ENCODE measurements around the gene TTC27.
"Not testable (repeated sequence)": the region's sequence is repeated elsewhere in the genome, so short reads cannot be mapped to it uniquely, and the experiment has no call there.

Gene TTC27

GRCh38 chr2:32721376-32721775, 93.5 kb downstream of the TTC27 start:
- no peak for DNase-seq

GRCh38 chr2:32723467-32724079, 95.7 kb downstream of the TTC27 start:
- DNase-seq = no peak

- DNase-seq = not testable (repeated sequence)
Measured at GRCh38 chr2:32726678-32727077, 98.8 kb downstream of the TTC27 start.

GRCh38 chr2:32727157-32727556, 99.3 kb downstream of the TTC27 start:
- DNase-seq = no peak

GRCh38 chr2:32730958-32731357, 103.1 kb downstream of the TTC27 start:
- not testable (repeated sequence) for DNase-seq

- no peak for DNase-seq
Measured at GRCh38 chr2:32732120-32732519, 104.3 kb downstream of the TTC27 start.

- no peak for DNase-seq
Measured at GRCh38 chr2:32732912-32733472, 105.1 kb downstream of the TTC27 start.

GRCh38 chr2:32735348-32735747, 107.5 kb downstream of the TTC27 start:
- DNase-seq = no peak

GRCh38 chr2:32738939-32739338, 111.1 kb downstream of the TTC27 start:
- no peak for DNase-seq

GRCh38 chr2:32739664-32740063, 111.8 kb downstream of the TTC27 start:
- no peak for DNase-seq

GRCh38 chr2:32741575-32741974, 113.7 kb downstream of the TTC27 start:
- DNase-seq = no peak

GRCh38 chr2:32742376-32742775, 114.5 kb downstream of the TTC27 start:
- no peak for DNase-seq

GRCh38 chr2:32743480-32744236, 115.8 kb downstream of the TTC27 start:
- DNase-seq = no peak

- no peak for DNase-seq
Measured at GRCh38 chr2:32745191-32745590, 117.3 kb downstream of the TTC27 start.

- no peak for DNase-seq
Measured at GRCh38 chr2:32745675-32746074, 117.8 kb downstream of the TTC27 start.

GRCh38 chr2:32746669-32747068, 118.8 kb downstream of the TTC27 start:
- DNase-seq = no peak

- no peak for DNase-seq
Measured at GRCh38 chr2:32748158-32748557, 120.3 kb downstream of the TTC27 start.

GRCh38 chr2:32750880-32751279, 123.0 kb downstream of the TTC27 start:
- DNase-seq = no peak

GRCh38 chr2:32752205-32752604, 124.4 kb downstream of the TTC27 start:
- DNase-seq = no peak

GRCh38 chr2:32752952-32753351, 125.1 kb downstream of the TTC27 start:
- DNase-seq = no peak

GRCh38 chr2:32754676-32755075, 126.8 kb downstream of the TTC27 start:
- not testable (repeated sequence) for DNase-seq

GRCh38 chr2:32755666-32756065, 127.8 kb downstream of the TTC27 start:
- DNase-seq = no peak

- no peak for DNase-seq
Measured at GRCh38 chr2:32756074-32756727, 128.4 kb downstream of the TTC27 start.

GRCh38 chr2:32758232-32758631, 130.4 kb downstream of the TTC27 start:
- no peak for DNase-seq

Data from NCI-H146 (cell line).